Measurements from ENCODE around the gene MESD.

Gene MESD

GRCh38 chr15:80989518-80990478, at the start of gene MESD:
Gene MESD, minus strand, starts transcription at chr15:80989819. Its CDS starts 28 bp downstream, at chr15:80989791.
- H3K27me3 Mint-ChIP-seq (ENCODE audit: low read depth) = no peaks in the 10 kb centered on the region
- peak within 1 kb of the TSS; percentile 98 for H3K4me3 Mint-ChIP-seq
- H3K36me3 Mint-ChIP-seq (ENCODE audit: low read depth) = peaks cover 9% of the 10 kb centered on the region
- H3K9me3 Mint-ChIP-seq = no peaks in the 10 kb centered on the region
- H3K4me1 Mint-ChIP-seq (ENCODE audit: low read depth) = peaks cover 51% of the 10 kb centered on the region
- H3K27ac Mint-ChIP-seq = peak within 1 kb of the TSS; percentile 94

GRCh38 chr15:81038975-81039607, 49.5 kb upstream of the MESD start:
- no peaks in the 10 kb centered on the region for H3K9me3 Mint-ChIP-seq
- H3K4me3 Mint-ChIP-seq = no peak overlapping the region
- no peaks in the 10 kb centered on the region for H3K27me3 Mint-ChIP-seq (ENCODE audit: low read depth)
- peaks cover 25% of the 10 kb centered on the region for H3K4me1 Mint-ChIP-seq (ENCODE audit: low read depth)
- H3K36me3 Mint-ChIP-seq (ENCODE audit: low read depth) = peaks cover 2% of the 10 kb centered on the region
- H3K27ac Mint-ChIP-seq = peak overlapping the region; percentile 89

- Mint-ChIP-seq H3K9me3 (no peaks in the 10 kb centered on the region), H3K36me3 (ENCODE audit: low read depth) (peaks cover 2% of the 10 kb centered on the region), H3K4me3 (no peak overlapping the region), H3K27ac (no peak overlapping the region), H3K4me1 (ENCODE audit: low read depth) (peaks cover 17% of the 10 kb centered on the region), H3K27me3 (ENCODE audit: low read depth) (no peaks in the 10 kb centered on the region)
Measured at GRCh38 chr15:81037952-81038743, 48.5 kb upstream of the MESD start.

- H3K4me1 Mint-ChIP-seq (ENCODE audit: low read depth) = peaks cover 11% of the 10 kb centered on the region
- H3K36me3 Mint-ChIP-seq (ENCODE audit: low read depth) = peaks cover 9% of the 10 kb centered on the region
- H3K9me3 Mint-ChIP-seq = peaks cover 15% of the 10 kb centered on the region
- no peak overlapping the region for H3K4me3 Mint-ChIP-seq
- H3K27ac Mint-ChIP-seq = no peak overlapping the region
- H3K27me3 Mint-ChIP-seq (ENCODE audit: low read depth) = no peaks in the 10 kb centered on the region
Measured at GRCh38 chr15:81033508-81033907, 43.9 kb upstream of the MESD start.

- Mint-ChIP-seq H3K27me3 (ENCODE audit: low read depth) (no peaks in the 10 kb centered on the region), H3K9me3 (peaks cover 15% of the 10 kb centered on the region), H3K4me3 (no peak overlapping the region), H3K27ac (no peak overlapping the region), H3K36me3 (ENCODE audit: low read depth) (peaks cover 11% of the 10 kb centered on the region), H3K4me1 (ENCODE audit: low read depth) (peaks cover 8% of the 10 kb centered on the region)
Measured at GRCh38 chr15:81032818-81033217, 43.2 kb upstream of the MESD start.

GRCh38 chr15:81032355-81032754, 42.7 kb upstream of the MESD start:
- peaks cover 11% of the 10 kb centered on the region for H3K36me3 Mint-ChIP-seq (ENCODE audit: low read depth)
- peaks cover 8% of the 10 kb centered on the region for H3K4me1 Mint-ChIP-seq (ENCODE audit: low read depth)
- no peak overlapping the region for H3K4me3 Mint-ChIP-seq
- H3K9me3 Mint-ChIP-seq = peaks cover 15% of the 10 kb centered on the region
- no peak overlapping the region for H3K27ac Mint-ChIP-seq
- H3K27me3 Mint-ChIP-seq (ENCODE audit: low read depth) = no peaks in the 10 kb centered on the region

GRCh38 chr15:81031203-81031602, 41.6 kb upstream of the MESD start:
- H3K4me1 Mint-ChIP-seq (ENCODE audit: low read depth) = peaks cover 16% of the 10 kb centered on the region
- H3K4me3 Mint-ChIP-seq = no peak overlapping the region
- peaks cover 15% of the 10 kb centered on the region for H3K9me3 Mint-ChIP-seq
- H3K27ac Mint-ChIP-seq = no peak overlapping the region
- no peaks in the 10 kb centered on the region for H3K27me3 Mint-ChIP-seq (ENCODE audit: low read depth)
- H3K36me3 Mint-ChIP-seq (ENCODE audit: low read depth) = peaks cover 11% of the 10 kb centered on the region

- no peaks in the 10 kb centered on the region for H3K27me3 Mint-ChIP-seq (ENCODE audit: low read depth)
- H3K27ac Mint-ChIP-seq = no peak overlapping the region
- no peak overlapping the region for H3K4me3 Mint-ChIP-seq
- peaks cover 18% of the 10 kb centered on the region for H3K4me1 Mint-ChIP-seq (ENCODE audit: low read depth)
- H3K9me3 Mint-ChIP-seq = peaks cover 15% of the 10 kb centered on the region
- peaks cover 11% of the 10 kb centered on the region for H3K36me3 Mint-ChIP-seq (ENCODE audit: low read depth)
Measured at GRCh38 chr15:81030301-81030750, 40.7 kb upstream of the MESD start.

- no peak overlapping the region for H3K4me3 Mint-ChIP-seq
- H3K4me1 Mint-ChIP-seq (ENCODE audit: low read depth) = peaks cover 22% of the 10 kb centered on the region
- no peak overlapping the region for H3K27ac Mint-ChIP-seq
- H3K9me3 Mint-ChIP-seq = peaks cover 15% of the 10 kb centered on the region
- H3K27me3 Mint-ChIP-seq (ENCODE audit: low read depth) = no peaks in the 10 kb centered on the region
- peaks cover 11% of the 10 kb centered on the region for H3K36me3 Mint-ChIP-seq (ENCODE audit: low read depth)
Measured at GRCh38 chr15:81029414-81030300, 40.0 kb upstream of the MESD start.

- no peak overlapping the region for H3K27ac Mint-ChIP-seq
- H3K4me3 Mint-ChIP-seq = no peak overlapping the region
- peaks cover 15% of the 10 kb centered on the region for H3K9me3 Mint-ChIP-seq
- H3K4me1 Mint-ChIP-seq (ENCODE audit: low read depth) = peaks cover 37% of the 10 kb centered on the region
- H3K27me3 Mint-ChIP-seq (ENCODE audit: low read depth) = no peaks in the 10 kb centered on the region
- peaks cover 11% of the 10 kb centered on the region for H3K36me3 Mint-ChIP-seq (ENCODE audit: low read depth)
Measured at GRCh38 chr15:81026836-81027599, 37.4 kb upstream of the MESD start.

- Mint-ChIP-seq H3K27me3 (ENCODE audit: low read depth) (no peaks in the 10 kb centered on the region), H3K36me3 (ENCODE audit: low read depth) (peaks cover 11% of the 10 kb centered on the region), H3K27ac (no peak overlapping the region), H3K9me3 (peaks cover 11% of the 10 kb centered on the region), H3K4me3 (no peak overlapping the region), H3K4me1 (ENCODE audit: low read depth) (peaks cover 37% of the 10 kb centered on the region)
Measured at GRCh38 chr15:81025721-81026370, 36.2 kb upstream of the MESD start.

- no peak overlapping the region for H3K4me3 Mint-ChIP-seq
- peaks cover 34% of the 10 kb centered on the region for H3K4me1 Mint-ChIP-seq (ENCODE audit: low read depth)
- H3K27ac Mint-ChIP-seq = no peak overlapping the region
- peaks cover 6% of the 10 kb centered on the region for H3K9me3 Mint-ChIP-seq
- no peaks in the 10 kb centered on the region for H3K27me3 Mint-ChIP-seq (ENCODE audit: low read depth)
- peaks cover 8% of the 10 kb centered on the region for H3K36me3 Mint-ChIP-seq (ENCODE audit: low read depth)
Measured at GRCh38 chr15:81024936-81025335, 35.3 kb upstream of the MESD start.

Data from T-helper 1 cell treated with Interleukin-12 subunit alpha and Interleukin-12 subunit beta and Interleukin-4 antibody, amounts not matched to agents 30 μg/mL and 1 μg/mL, for 36 hours (primary cell).